Tibial nerve (tissue), 4 donors: Measurements from ENCODE around the gene CDH26. TPM values are rescaled to one million over a fixed set of nuclear protein-coding genes. Genes with fewer than 3 reads are reported as not detected.

Experiments used
- DNase-seq, 2 donors: peaks; one replicate each; pipeline ENCODE4 v3.0.0-alpha.2; 2019; ENCODE audit warnings: low spot score in 2 of 2
- H3K27ac ChIP-seq, 4 donors: fragments of 200-600 bp; sonication (generic) in 3 of 4; one replicate each; pipeline ENCODE4 v1.5.1; 2017 to 2019; ENCODE audit warnings: mild to moderate bottlenecking in 1 of 4
- H3K27me3 ChIP-seq, 2 donors: fragments of 200-600 bp; sonication (generic) in 1 of 2; one replicate each; pipeline versions ENCODE4 v1.5.1 to v1.6.0; 2017 to 2019
- H3K36me3 ChIP-seq, 3 donors: fragments of 200-600 bp; sonication (generic); one replicate each; pipeline ENCODE4 v1.5.1; 2018 to 2019
- H3K4me1 ChIP-seq, 4 donors: fragments of 200-600 bp; sonication (generic) in 3 of 4; one replicate each; pipeline ENCODE4 v1.5.1; 2017 to 2019
- H3K4me3 ChIP-seq, 4 donors: fragments of 200-600 bp; sonication (generic) in 3 of 4; one replicate each; pipeline ENCODE4 v1.5.1; 2017 to 2019; ENCODE audit warnings: mild to moderate bottlenecking in 1 of 4, moderate library complexity in 1 of 4
- H3K9me3 ChIP-seq, 4 donors: fragments of 200-600 bp; sonication (generic) in 3 of 4; one replicate each; pipeline ENCODE4 v1.5.1; 2017 to 2019
- CTCF ChIP-seq, 5 experiments: fragments of 200-600 bp in 3 of 5; fragments of 450-650 bp in 2 of 5; sonication (generic) in 3 of 5; IDR thresholded peaks; one replicate each; pipeline ENCODE4 v1.5.1; 2016 to 2019; ENCODE audit warnings: antibody characterized with exemption in 5 of 5, mild to moderate bottlenecking in 3 of 5, moderate library complexity in 2 of 5
- EP300 ChIP-seq, 2 donors: sonication (generic); formaldehyde crosslinking; IDR thresholded peaks; one replicate each; pipeline ENCODE4 v1.6.1; 2017; ENCODE audit warnings: antibody characterized with exemption in 2 of 2, mild to moderate bottlenecking in 1 of 2
- POLR2A ChIP-seq, 2 donors: fragments of 450-650 bp; IDR thresholded peaks; one replicate each; pipeline ENCODE4 v1.6.1; 2017; ENCODE audit warnings: antibody characterized with exemption in 2 of 2, mild to moderate bottlenecking in 2 of 2, moderate library complexity in 2 of 2
- WGBS, 2 donors: methylation state at CpG; one replicate each; pipeline ENCODE4 v1.1.5; 2018; 5-methylcytosine and 5-hydroxymethylcytosine counted together
- total RNA-seq, 4 donors: library from RNA; depleted of rRNA; stranded (reverse); fragments of >200 nt; gene quantifications; one replicate each; pipeline ENCODE4 v1.1.0, GENCODE V29; 2016

CDH26 gene
- total RNA-seq, 4 donors from 2014 or later: 1.3 to 4.8 (median 2.6) TPM

GRCh38 chr20:59933296-59933848 is 24.9 kb upstream of the CDH26 start, which contains the start of gene SYCP2:
Gene SYCP2 (minus strand): TSS chr20:59933637. CDS start chr20:59922413, 11,224 bp downstream.
- 59 to 60% methylated on average over 19 to 34 of the region's 65 CpGs for whole genome bisulfite sequencing, 2 donors
- no peak for DNase-seq
- H3K27ac ChIP-seq: peak within 1 kb of the TSS; percentile 80 to 93 (median 88)

DNA sequence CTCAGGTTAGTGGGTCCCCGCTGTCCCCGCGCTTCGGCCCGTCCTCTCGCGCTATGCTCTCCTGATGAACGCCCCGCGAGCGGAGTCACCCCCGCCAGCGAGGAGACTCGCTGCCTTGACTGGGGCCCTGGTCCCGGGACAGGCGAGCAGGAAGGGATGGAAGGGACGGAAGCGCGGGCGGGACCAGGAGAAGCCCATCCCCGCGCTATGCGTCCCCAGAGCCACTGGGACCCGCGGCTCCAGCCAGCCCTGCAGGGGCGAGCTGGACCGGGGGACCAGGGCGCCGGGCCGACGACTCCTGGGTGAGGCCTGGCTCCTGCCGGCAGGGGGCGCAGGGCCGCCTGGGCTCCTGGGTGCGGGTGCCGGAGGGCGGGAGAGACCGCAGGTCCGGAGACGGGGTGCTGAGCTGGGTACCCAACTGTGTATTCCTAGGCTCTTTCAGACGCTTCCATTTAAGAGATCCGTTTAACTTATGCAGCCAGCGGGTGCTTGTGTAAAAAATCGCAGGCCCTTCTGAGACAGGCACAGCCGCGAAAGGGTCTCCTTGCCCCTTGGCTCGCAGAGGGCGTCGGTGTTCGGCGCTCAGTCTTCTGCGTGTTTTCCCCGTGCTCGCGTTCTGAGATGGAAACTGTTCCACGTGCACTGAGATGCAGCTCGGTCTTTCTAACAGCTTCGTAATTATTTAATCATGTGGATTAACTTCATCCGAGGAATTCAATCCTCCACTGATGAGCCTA is 24.2 kb upstream of the CDH26 start:
- Histone ChIP-seq H3K27me3 (no peaks in the 10 kb centered on the region), H3K27ac (peak overlapping the region; percentile 80 to 93 (median 88)), H3K4me3 (peak overlapping the region; percentile 75 to 87 (median 78)), H3K4me1 (peaks cover 0 to 50% (median 18%) of the 10 kb centered on the region in 4 donors), H3K36me3 (no peaks in the 10 kb centered on the region), H3K9me3 (no peaks in the 10 kb centered on the region)
- peak in 1 of 2 donors; percentile 17 for TF ChIP-seq POLR2A (IDR thresholded peaks at IDR 0.05)
- TF ChIP-seq CTCF (IDR thresholded peaks at IDR 0.05): peak; percentile 95 to 98 (median 97)
- TF ChIP-seq EP300 (IDR thresholded peaks at IDR 0.05): peak in 1 of 2 donors; percentile 14
- peak; percentile 62 to 66 for DNase-seq
- WGBS, 2 donors: 4 to 6% methylated on average over 16 to 45 of the region's 59 CpGs

More at GRCh38 chr20:59933296-59933848, 24.9 kb upstream of the CDH26 start, which contains the start of gene SYCP2:
- H3K36me3 ChIP-seq: no peaks in the 10 kb centered on the region
- peaks cover 0 to 43% (median 11%) of the 10 kb centered on the region in 4 donors for H3K4me1 ChIP-seq
- H3K9me3 ChIP-seq: no peaks in the 10 kb centered on the region
- peak within 1 kb of the TSS; percentile 75 to 87 (median 78) for H3K4me3 ChIP-seq
- TF ChIP-seq POLR2A (IDR thresholded peaks at IDR 0.05) (no peak), CTCF (IDR thresholded peaks at IDR 0.05) (no peak), EP300 (IDR thresholded peaks at IDR 0.05) (no peak)
- no peaks in the 10 kb centered on the region for H3K27me3 ChIP-seq

GRCh38 chr20:59935457-59936185 is 22.6 kb upstream of the CDH26 start:
- H3K27ac ChIP-seq: no peak overlapping the region
- no peak for TF ChIP-seq CTCF (IDR thresholded peaks at IDR 0.05)
- no peak for TF ChIP-seq EP300 (IDR thresholded peaks at IDR 0.05)
- TF ChIP-seq POLR2A (IDR thresholded peaks at IDR 0.05): no peak
- H3K27me3 ChIP-seq: no peaks in the 10 kb centered on the region
- peaks cover 0 to 54% (median 22%) of the 10 kb centered on the region in 4 donors for H3K4me1 ChIP-seq
- no peak for DNase-seq
- H3K36me3 ChIP-seq: no peaks in the 10 kb centered on the region
- 89 to 91% methylated on average over 8 of the region's 8 CpGs for WGBS, 2 donors
- H3K4me3 ChIP-seq: no peak overlapping the region
- H3K9me3 ChIP-seq: no peaks in the 10 kb centered on the region

- TF ChIP-seq POLR2A (IDR thresholded peaks at IDR 0.05): no peak
- no peak for DNase-seq
- Histone ChIP-seq H3K36me3 (no peaks in the 10 kb centered on the region), H3K4me1 (peaks cover 0 to 60% (median 28%) of the 10 kb centered on the region in 4 donors), H3K9me3 (no peaks in the 10 kb centered on the region), H3K4me3 (no peak overlapping the region), H3K27me3 (no peaks in the 10 kb centered on the region), H3K27ac (no peak overlapping the region)
- 62 to 70% methylated on average over 4 of the region's 4 CpGs for WGBS, 2 donors
Observed at GRCh38 chr20:59936409-59936808, 21.8 kb upstream of the CDH26 start.

- Histone ChIP-seq H3K36me3 (peaks cover 0 to 1% (median 0%) of the 10 kb centered on the region in 3 donors), H3K4me1 (peaks cover 0 to 68% (median 33%) of the 10 kb centered on the region in 4 donors), H3K9me3 (no peaks in the 10 kb centered on the region), H3K27ac (no peak overlapping the region), H3K4me3 (no peak overlapping the region), H3K27me3 (no peaks in the 10 kb centered on the region)
- WGBS, 2 donors: 50 to 53% methylated on average over 3 of the region's 3 CpGs
- no peak for DNase-seq
- TF ChIP-seq CTCF (IDR thresholded peaks at IDR 0.05) (no peak), POLR2A (IDR thresholded peaks at IDR 0.05) (no peak), EP300 (IDR thresholded peaks at IDR 0.05) (no peak)
Observed at GRCh38 chr20:59937150-59937549, 21.1 kb upstream of the CDH26 start.
